Effector CD8-positive, alpha-beta T cell (primary cell): ENCODE results near the gene PLEKHA7.
"Not testable (repeated sequence)": the region's sequence is repeated elsewhere in the genome, so short reads cannot be mapped to it uniquely, and the experiment has no call there.

Experiments used
- DNase-seq: peaks from one replicate; lab custom pipeline; 2025; lab: John Stamatoyannopoulos, UW

The PLEKHA7 gene

DNA sequence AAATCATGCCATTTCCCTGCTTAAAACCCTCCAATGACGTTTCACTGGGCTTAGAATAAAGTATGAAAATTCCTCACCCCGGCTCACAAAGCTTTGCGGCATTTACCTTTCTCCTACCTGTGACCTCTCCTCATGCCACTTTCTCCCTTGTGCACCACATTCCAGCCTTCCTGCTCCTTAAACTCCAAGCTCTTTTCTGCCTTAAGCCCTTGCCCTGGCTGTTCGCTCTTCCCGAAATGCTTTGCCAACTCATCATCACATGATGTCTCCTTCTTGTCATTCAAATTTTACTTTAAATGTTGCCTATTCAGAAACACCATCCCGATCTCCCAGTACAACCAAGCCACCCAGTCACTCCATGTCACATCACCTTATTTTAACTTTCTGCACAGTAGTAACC is 2.0 kb downstream of the PLEKHA7 start:
- no peak for DNase-seq

DNA sequence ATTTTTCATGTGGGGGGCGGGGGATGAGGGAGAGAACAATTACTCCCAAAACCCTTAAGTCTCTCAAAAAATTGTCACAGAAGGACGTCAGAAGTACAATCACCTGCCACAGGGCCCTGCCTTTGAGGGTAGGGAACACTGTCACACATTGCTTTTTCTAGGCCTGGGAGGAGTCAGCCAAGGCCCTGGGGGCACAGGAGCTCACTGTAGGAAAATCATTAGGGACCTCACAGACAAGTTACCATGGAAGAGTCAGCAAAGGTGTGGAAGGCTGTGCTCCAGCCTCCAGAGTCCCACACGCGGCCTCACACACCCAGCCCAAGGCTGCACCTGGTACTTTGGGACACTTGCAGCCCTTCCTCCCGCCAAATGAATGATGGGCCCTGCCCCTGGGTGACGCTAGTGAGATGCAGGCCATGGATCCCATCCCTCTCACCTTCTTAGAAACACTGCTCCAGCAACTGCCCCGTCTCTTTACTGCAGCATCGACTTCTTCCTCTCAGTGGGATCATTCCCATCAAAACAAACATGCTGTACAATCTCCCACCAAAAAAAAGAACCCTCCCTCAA is 3.3 kb downstream of the PLEKHA7 start:
- no peak for DNase-seq

DNA sequence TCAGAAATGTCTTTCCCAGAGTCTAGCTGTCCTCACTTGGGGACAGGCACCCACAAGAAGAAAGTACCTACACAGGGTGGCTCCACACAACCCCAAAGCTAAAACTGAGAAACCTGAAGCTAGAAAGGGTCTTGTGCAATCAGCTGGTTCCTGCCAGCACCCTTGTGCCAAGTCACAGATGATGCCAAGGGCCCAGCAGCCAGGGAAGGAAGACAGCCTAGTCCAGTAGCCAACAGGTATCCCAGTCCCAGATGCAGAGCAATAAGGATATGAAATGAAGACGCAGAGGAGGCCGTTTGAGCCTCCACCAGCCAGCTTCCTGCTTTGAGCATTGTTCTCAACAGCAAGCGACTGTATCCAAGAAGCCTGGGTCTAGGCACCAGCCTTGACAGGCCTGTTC is 6.1 kb downstream of the PLEKHA7 start:
- DNase-seq = no peak

DNA sequence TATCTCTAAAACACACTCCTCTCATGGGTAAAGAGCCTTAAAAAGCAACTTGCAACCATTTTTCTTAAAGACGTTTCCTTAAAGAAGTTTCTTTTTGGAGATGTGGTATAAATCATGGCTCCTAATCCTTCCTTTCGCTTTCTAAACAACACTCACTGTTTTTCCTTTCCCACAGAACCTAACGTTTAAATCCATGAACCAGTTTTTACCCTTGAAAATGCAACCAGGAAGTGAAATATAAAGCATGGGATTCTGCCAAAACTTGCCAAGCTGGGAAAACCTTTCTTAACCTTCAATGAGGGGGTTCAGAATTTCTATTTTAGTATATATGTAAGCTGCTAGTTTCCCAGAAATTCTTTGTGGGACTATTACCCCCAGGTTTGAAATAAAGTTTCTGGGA is 8.6 kb downstream of the PLEKHA7 start:
- DNase-seq = no peak

DNA sequence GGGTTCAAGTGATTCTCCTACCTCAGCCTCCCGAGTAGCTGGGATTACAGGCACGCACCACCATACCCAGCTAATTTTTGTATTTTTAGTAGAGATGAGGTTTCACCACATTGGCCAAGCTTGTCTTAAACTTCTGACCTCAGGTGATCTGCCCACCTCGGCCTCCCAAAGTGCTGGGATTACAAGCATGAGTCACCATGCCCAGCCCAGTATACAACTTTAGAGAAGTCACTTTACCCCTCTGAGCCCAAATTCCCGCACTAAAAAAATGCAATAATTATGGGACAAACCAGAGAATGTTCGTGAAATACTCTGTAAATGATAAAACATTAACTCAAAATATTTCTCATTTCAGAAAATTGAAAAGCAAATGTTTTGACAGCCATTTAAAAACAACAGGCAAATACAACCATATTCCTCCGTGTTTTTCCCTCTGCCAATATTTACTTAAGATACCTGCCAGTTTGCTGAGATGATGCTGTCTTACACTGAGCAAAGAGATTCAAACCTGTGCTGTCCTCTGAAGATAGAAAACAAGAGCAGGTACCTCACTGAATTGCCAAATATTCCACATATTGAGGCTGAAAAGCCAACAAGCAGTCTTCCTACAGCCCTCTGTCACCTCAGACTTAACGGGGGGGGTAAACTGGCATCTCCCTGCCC is 9.6 kb downstream of the PLEKHA7 start:
- no peak for DNase-seq

DNA sequence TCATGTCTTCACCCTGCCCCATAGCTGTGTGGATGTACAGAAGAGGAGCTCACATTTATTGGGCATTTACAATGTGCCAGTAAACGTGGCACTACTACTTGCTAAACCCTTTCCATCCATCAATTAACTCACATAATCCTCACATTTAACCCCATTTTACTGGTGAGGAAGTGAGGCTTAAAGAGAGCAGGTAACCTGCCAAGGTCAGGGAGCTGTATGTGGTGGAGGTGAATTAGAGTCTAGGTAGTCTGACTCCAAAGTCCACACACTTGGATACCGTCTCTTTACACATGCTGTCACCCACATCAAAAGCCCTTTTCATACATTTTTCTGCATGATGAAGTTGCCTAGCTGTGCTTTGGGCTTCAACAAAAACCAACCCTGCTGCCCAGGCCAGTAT is 10.8 kb downstream of the PLEKHA7 start:
- no peak for DNase-seq

DNA sequence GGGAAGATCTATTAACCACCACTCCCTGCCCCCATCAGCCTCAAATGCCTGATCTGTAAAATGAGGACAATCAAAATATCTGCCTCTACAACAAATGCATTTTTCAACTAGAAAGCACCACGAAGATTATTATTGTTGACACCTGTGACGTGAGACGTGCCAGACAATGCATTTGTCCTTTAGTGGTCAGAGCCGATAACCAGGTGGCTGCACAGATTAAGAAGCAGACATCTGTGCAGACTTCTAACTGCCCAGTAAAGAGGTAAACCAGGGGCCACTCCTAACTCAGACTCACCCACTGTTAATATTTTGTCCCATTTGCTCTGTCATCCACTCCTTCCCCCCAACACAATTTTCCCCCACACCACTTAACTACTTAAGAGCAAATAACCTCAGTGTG is 11.7 kb downstream of the PLEKHA7 start:
- DNase-seq = no peak

DNA sequence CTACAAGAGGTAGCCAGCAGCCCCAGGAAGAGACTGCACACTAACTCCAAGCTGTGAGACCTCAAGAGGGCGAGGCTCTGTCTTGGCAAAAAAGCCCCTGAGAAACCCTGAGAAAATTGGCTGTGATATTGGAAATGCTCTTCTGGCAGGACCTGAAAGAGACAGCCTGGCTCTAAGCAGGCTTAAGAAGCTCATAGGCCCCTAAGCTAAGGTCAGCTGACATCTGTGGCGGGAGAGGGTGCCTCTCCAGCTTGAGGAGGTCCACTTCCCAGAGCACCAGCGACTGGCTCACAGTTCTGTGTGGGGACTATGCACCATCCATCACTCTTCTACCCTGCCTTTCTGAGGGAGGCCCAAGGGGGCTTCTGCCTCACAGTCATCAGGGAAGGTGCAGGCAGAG is 12.4 kb downstream of the PLEKHA7 start:
- DNase-seq = no peak

DNA sequence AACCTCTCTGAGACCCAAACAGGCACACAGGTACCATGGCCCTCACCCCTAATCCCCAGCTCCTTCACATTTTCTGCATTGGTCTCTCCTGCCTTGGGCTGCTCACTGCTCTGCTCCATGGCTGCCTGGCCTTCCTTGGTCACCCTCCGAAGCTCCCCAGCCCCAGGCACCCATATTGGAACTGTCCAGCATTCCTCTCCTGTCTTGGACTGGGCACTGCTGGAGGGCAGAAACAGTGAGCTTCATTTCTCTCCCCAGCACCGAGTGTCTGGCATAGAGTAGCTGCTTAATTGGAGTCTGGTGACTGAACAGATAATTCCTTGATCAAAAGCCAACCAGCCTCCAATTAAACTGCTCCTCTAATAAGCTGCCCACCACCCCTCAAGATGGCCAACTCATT is 13.2 kb downstream of the PLEKHA7 start:
- DNase-seq = no peak

DNA sequence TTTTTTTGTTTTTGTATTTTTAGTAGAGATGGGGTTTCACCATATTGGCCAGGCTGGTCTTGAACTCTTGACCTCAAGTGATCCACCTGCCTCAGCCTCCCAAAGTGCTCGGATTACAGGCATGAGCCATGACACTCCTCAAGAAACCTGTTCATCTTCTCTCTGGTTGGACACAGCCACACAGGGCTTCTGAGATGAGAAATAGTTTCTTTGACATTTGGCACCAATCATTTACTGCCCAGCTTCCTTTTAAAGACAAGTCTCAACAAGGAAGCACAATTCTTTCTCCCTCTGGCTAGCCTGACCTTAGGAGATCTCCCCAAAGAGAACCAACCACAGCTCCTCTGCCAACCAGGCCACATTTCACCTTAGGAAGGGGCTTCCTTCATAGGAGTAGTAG is 14.0 kb downstream of the PLEKHA7 start:
- not testable (repeated sequence) for DNase-seq

DNA sequence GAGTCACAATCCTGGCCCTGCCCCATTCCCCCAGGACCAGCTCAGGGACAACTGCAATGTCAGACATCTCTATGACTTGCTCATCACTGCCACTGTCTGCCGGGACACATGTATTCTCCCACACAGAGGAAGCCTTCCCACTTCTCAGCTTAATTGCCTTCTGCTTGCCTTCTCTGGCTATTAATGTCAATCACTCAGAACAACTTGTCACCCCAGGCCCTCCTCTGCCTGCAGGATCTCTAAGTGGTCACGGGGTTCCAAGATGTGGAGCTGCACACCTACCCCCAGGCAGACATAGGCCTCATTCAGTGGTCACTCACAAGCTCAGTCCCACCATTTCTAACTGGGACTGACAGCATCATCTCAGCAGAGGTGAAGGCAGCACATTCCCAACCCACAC is 15.1 kb downstream of the PLEKHA7 start:
- DNase-seq = no peak

DNA sequence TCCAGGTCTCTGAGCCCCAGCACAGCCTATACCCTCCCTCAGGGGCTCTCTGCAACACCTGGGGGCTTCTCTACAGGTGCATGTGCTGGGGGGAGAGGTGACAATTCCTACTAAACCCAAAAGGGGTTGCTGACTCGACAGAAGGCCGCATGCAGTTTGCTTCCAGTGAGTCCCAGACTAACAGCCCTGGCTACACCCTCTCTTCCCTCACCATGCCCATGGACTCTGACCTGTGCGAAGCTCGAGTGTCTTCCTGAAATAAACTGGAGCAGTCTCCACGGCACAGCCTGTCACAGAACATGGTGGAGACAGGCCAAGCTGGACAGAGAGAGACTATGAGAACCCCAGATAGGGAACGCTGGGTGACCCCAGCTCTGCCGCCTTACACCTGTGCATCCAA is 16.6 kb downstream of the PLEKHA7 start:
- DNase-seq = no peak

DNA sequence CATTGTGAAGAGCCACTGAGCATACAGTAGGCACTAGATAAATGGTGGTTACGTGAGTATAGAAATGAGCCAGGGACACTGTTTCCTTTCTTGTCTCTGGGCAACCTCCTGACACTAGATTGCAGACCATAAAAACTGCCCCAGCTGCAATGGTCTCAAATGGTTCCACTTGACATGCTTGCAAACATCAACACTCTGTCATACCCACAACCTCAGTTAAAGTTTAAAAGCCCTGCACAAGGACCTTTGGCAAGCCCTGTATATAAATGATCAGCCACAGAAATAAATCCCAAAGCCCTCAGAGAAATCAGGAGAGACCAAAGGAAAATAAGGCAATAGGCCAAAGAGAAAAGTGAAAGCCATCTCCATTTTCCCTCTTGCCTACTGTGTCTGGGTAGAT is 20.7 kb downstream of the PLEKHA7 start:
- DNase-seq = no peak

DNA sequence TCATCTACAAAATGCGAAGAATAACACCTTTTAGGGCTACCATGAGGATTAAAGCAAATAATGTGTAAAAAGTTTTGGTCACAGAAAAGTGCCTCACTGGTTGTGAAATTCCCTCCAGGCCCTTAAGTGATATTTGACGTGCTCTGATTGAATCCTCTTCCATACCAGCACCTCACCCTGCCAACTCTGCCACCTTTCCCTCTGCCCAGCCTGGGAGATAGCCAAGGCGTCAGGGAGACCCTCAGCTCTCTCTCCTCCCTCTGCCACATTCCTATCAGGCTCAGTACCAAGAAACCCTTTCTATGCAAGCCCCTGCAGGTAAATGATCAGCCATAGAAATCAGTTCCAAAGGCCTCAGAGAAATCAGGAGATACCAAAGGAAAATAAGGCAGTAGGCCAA is 21.4 kb downstream of the PLEKHA7 start:
- DNase-seq = no peak

DNA sequence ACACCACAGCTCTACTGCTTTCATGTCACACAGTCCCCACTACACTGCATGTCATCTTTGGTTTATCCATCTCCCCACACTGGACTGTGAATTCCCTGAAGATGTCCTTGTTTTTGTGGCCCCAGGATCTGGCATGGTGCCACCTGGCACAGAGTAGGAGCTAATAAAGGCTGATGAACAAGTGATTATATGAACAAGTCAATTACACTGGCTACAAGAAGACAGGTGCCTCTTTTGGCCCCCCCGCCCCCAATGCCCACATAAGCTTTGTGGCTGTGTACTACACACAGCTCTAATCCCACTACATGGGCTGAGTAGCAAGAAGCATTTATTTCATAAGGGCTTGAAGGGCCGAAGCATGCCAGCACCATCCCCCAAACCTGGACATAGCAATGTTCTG is 24.7 kb downstream of the PLEKHA7 start:
- no peak for DNase-seq

DNA sequence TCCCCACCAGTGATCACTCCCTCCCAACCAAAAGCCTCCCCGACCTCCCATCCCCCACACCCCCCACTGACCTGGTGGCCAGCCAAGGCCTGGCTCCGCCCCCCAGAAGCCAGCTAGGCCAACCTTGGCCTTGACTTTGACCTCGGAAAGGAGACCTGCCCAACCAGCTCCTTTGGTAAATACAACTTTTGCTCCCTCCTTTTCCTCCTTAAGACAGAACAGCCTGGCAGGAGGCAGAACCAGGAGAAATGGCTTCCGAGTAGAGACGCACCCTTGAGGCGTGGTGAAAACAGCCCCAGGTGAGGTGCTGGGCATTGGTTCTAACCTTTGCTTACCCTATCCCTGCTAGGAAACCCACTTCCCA is 27.0 kb downstream of the PLEKHA7 start:
- no peak for DNase-seq

DNA sequence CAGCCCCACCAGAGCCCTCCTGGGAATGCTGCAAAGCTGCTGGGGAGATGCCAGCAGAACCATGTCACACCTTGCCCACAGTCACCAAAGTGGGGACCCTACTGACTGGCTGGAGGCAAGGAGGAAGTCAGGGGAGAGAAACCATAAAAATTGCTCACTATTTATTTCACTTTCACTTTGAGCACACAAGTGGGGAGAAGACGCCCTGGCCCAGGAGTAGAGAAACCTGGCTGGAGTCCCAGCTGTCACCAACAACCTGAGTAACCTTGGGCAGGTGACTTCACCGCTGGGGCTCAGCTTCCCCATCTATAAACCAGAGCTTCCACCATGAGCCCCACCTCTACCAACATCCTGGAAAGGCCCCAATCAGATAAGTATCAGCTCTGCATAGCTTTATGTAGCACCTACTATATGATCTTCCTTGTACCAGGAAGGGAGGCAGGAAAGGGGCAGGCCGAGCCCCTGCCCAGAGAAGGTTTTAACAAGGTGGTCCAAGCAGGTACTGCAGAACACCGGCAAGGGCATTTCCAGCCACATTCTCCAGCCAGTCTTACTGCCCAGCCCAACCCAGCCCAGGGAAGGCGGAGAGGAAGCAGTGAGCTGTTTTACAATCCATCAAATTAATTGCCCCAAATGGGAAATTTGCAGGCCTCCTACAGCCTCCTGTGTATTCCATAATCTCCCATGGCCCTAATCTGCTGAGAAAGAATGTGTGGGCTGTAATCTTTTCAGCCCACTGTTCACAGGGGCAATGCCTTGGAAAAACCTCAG is 27.6 kb downstream of the PLEKHA7 start:
- DNase-seq = no peak

DNA sequence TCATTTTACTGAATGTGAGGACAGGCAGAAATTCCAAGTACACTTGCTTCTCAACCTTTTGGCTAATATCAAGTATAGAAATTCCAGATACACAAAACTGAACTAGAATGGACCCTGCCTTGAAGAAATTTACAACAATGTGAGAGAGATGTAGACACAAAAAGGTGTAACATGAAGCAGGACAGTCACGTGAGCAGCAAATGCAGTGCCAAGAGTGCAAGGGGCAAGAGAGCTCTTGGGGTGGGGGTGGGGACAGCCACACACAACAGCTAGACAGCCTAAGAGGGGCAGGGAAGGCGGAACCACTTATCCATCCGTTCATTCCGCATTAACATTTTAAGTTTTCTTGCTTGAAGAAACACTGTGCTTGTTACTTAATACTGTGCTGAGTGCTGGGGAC is 28.9 kb downstream of the PLEKHA7 start:
- no peak for DNase-seq

DNA sequence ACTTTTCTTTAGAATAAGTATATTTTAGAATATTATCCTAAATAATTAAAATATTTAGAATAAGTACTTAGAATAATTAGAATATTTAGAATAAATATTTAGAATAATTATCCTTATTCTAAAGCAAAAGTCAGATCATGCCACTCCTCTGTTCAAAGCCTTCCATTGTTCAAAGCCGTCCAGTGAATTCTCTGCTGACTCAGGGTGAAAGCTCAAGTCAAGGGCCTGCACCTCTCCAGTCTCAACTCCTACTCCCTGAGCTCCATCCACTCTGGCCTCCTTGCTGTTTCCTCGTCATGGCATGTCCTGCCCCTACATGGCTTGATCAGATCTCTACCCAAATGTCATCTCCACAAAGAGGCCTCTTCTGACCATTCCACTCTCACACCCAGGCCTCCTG is 30.0 kb downstream of the PLEKHA7 start:
- no peak for DNase-seq

DNA sequence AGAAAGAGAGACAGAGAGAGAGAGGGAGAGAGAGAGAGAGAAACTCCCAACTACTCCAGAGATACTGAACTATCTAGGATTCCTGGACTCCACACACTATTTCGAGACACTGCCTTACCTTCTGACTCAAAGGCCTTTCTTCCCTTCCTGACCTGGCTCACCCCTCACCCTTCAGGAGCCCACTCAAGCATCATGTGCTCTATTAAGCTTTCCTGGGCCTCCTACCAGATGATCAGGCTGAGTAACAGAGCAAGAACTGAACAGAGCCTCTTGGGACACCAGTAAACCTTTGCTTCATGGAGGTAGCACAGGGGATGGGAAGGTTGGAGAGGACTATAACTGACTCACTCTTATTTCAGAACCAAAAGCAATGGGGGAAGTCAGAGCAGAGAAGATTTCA is 31.4 kb downstream of the PLEKHA7 start:
- DNase-seq = no peak

DNA sequence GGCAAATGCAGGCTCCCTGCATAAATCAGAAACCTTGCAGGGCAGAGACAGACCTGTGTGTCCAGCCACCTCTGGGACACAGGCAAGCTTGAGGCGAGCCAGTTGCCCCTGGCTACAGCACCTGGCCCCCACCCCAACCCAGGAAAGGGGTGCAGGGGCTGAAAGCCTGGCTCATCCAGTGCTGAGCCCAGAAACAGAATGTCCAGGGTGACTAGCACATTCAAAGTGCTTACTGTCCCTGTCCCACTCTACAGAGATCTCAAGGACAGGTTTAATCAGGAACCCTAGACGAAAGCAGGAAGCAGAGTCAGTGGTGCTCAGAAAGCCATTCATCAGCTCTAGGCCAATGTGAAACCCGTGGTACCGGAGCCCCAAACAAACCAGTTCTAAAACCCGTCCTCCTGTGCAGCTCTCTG is 31.9 kb downstream of the PLEKHA7 start:
- no peak for DNase-seq

DNA sequence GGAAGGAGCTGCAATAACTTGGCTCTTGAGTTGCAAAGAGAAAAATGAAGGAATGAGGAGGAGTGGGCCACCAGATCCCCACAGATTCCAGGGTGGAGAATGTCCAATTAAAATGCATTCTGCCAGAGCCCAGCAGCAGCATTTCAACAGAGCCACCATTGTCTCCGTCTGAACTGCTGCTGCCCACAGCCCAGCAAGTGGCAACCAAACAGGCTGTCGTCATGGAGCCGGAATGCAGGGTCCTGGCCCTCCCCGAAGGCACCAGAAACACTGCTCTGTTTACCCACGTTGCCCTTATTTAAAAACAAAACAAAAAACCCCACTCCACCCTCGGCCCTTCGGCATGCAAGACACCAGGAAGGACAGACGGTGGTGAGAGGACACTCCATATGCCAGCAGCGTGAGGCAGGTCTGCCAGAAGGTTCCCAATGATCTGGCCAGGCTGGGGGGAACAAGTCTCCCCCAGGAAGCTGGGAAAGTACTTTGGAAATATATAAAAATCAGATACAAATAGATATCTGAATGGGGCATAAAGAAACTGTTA is 32.5 kb downstream of the PLEKHA7 start:
- no peak for DNase-seq
